ENCODE data around the gene FLRT1. TPM values are rescaled to one million over a fixed set of nuclear protein-coding genes. Genes with fewer than 3 reads are reported as not detected.
A peak's percentile ranks its signal among the peaks of the same experiment; 100 is the strongest.

Gene FLRT1
- total and polyA plus RNA-seq, 2 of the 13 experiments (the other 11 are each of a cell fraction or from before 2014, with no cell fraction given): 0.02 to 0.08 TPM

- no peak for TF ChIP-seq ZNF782 (CRISPR knock-in tag; IDR thresholded peaks at IDR 0.05; ENCODE audit: borderline replicate concordance)
- TF ChIP-seq CBFB (CRISPR knock-in tag; IDR thresholded peaks at IDR 0.05): no peak
- no peak for TF ChIP-seq ZNF609 (CRISPR knock-in tag; IDR thresholded peaks at IDR 0.05; ENCODE audit: borderline replicate concordance)
- peak; percentile 47; the same call in 1 of the 2 replicates for TF ChIP-seq GABPB1 (CRISPR knock-in tag; IDR thresholded peaks at IDR 0.05)
- TF ChIP-seq SCMH1 (CRISPR knock-in tag; IDR thresholded peaks at IDR 0.05; ENCODE audit: borderline replicate concordance): no peak
- TF ChIP-seq ZBTB38 (CRISPR knock-in tag; IDR thresholded peaks at IDR 0.05): no peak
- TF ChIP-seq TCF7 (IDR thresholded peaks at IDR 0.05; ENCODE audit: low read depth): no peak
- no peak for TF ChIP-seq CAMTA2 (CRISPR knock-in tag; IDR thresholded peaks at IDR 0.05; ENCODE audit: borderline replicate concordance)
- no peak for TF ChIP-seq AKNA (CRISPR knock-in tag; IDR thresholded peaks at IDR 0.05; ENCODE audit: borderline replicate concordance)
- no peak; the same call in 1 of the 2 replicates for TF ChIP-seq ISL2 (CRISPR knock-in tag; IDR thresholded peaks at IDR 0.05)
- peak; percentile 26; the same call in 1 of the 2 replicates for TF ChIP-seq RXRA (CRISPR knock-in tag; IDR thresholded peaks at IDR 0.05)
- no peak for TF ChIP-seq ZNF367 (CRISPR knock-in tag; IDR thresholded peaks at IDR 0.05; ENCODE audit: borderline replicate concordance)
- TF ChIP-seq RBM22 (optimal IDR thresholded peaks at IDR 0.05; ENCODE audit: low read length): no peak
- no peak for TF ChIP-seq DBP (CRISPR knock-in tag; IDR thresholded peaks at IDR 0.05; ENCODE audit: not compliant biosample characterization)
- TF ChIP-seq SKI (IDR thresholded peaks at IDR 0.05; ENCODE audit: partially characterized antibody): peak; percentile 16
- no peak for TF ChIP-seq ATF5 (CRISPR knock-in tag; IDR thresholded peaks at IDR 0.05; ENCODE audit: low read depth)
- no peak for TF ChIP-seq FOXK1 (CRISPR knock-in tag; IDR thresholded peaks at IDR 0.05; ENCODE audit: borderline replicate concordance, low read depth)
- no peak for TF ChIP-seq ZNF879 (CRISPR knock-in tag; IDR thresholded peaks at IDR 0.05)
These were observed 49.4 kb downstream of the FLRT1 start (continued) for GRCh38 chr11:64084951-64085710.
